Measurements from ENCODE around the gene ZNF182.

Gene ZNF182

GRCh38 chrX:47927212-47927611 lies 76.6 kb downstream of the ZNF182 start:
- H3K27ac ChIP-seq (ENCODE audit: insufficient read depth, low read length, poor library complexity, severe bottlenecking), result no peak overlapping the region
- no peak overlapping the region for H3K4me3 ChIP-seq (ENCODE audit: insufficient read depth, low read depth, low read length, poor library complexity, severe bottlenecking)
- H3K4me1 ChIP-seq (ENCODE audit: control insufficient read depth, insufficient read depth, low read length, poor library complexity, severe bottlenecking), result no peaks in the 10 kb centered on the region
- DNase-seq, result no peak
- H3K36me3 ChIP-seq (ENCODE audit: control insufficient read depth, insufficient read depth, low read length), result no peaks in the 10 kb centered on the region
- H3K27me3 ChIP-seq (replicated peaks; ENCODE audit: control insufficient read depth, insufficient read depth, low read length, poor library complexity, severe bottlenecking), result no peaks in the 10 kb centered on the region
- no peaks in the 10 kb centered on the region for H3K9me3 ChIP-seq (ENCODE audit: control insufficient read depth, low read length)

All from effector memory CD4-positive, alpha-beta T cell (primary cell).